ENCODE measurements around the gene AFF3. TPM values are rescaled to one million over a fixed set of nuclear protein-coding genes. Genes with fewer than 3 reads are reported as not detected.

AFF3 gene
- total and polyA plus RNA-seq, 2 of the 4 experiments (the other 2 are of a cell fraction): 12.9 to 14.3 TPM

- in situ Hi-C loops (cut with MboI; ENCODE audit: low sequenced_read_pairs): no loop called here
- no peak overlapping the region for H4K8ac ChIP-seq (ENCODE audit: low read depth in 2 of 2, low read length in 2 of 2)
- dilution Hi-C loops (cut with HindIII; ENCODE audit: low sequenced_read_pairs, unreplicated experiment): no loop called here
- no TSS peak for BruUV-seq (replicated peaks)
- no peaks in the 10 kb centered on the region for H4K20me1 ChIP-seq (ENCODE audit: insufficient read depth, low read length)
- no peak overlapping the region for H2BK20ac ChIP-seq (ENCODE audit: low read depth, low read length)
- H3K9me3 ChIP-seq (ENCODE audit: control insufficient read depth, insufficient read depth, low read length): no peaks in the 10 kb centered on the region
- DNase-seq (no peak), ATAC-seq (ENCODE audit: low read depth) (no peak)
- H2BK120ac ChIP-seq (ENCODE audit: low read depth, low read length): no peak overlapping the region
- H2BK15ac ChIP-seq (ENCODE audit: low read depth, low read length): no peak overlapping the region
- H3K9ac ChIP-seq (ENCODE audit: low read depth, low read length): no peak overlapping the region
- H3K56ac ChIP-seq (ENCODE audit: extremely low read depth, insufficient read depth, low read length): no peak overlapping the region
- TF ChIP-seq RFX5 (IDR thresholded peaks at IDR 0.05; ENCODE audit: low read depth, low read length) (no peak), RAD21 (IDR thresholded peaks at IDR 0.05; ENCODE audit: low read length) (no peak), MAFK (IDR thresholded peaks at IDR 0.05; ENCODE audit: low read depth, low read length) (no peak), ELK1 (IDR thresholded peaks at IDR 0.05; ENCODE audit: borderline replicate concordance, low read depth, low read length) (no peak), SMC3 (IDR thresholded peaks at IDR 0.05; ENCODE audit: low read depth, low read length) (no peak), CHD1 (IDR thresholded peaks at IDR 0.05; ENCODE audit: low read depth, low read length) (no peak), MXI1 (IDR thresholded peaks at IDR 0.05; ENCODE audit: borderline replicate concordance, low read depth, low read length) (no peak), NFE2L2 (IDR thresholded peaks at IDR 0.05; ENCODE audit: low read depth, low read length) (no peak), MAZ (IDR thresholded peaks at IDR 0.05; ENCODE audit: borderline replicate concordance, low read depth, low read length) (no peak), CTCF (conservative IDR thresholded peaks at IDR 0.05; ENCODE audit: low read depth, low read length) (no peak)
- TF ChIP-seq, protein P1, sequence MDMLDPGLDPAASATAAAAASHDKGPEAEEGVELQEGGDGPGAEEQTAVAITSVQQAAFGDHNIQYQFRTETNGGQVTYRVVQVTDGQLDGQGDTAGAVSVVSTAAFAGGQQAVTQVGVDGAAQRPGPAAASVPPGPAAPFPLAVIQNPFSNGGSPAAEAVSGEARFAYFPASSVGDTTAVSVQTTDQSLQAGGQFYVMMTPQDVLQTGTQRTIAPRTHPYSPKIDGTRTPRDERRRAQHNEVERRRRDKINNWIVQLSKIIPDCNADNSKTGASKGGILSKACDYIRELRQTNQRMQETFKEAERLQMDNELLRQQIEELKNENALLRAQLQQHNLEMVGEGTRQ (IDR thresholded peaks at IDR 0.05; ENCODE audit: low read depth, low read length): no peak
- peaks cover 18% of the 10 kb centered on the region for H3K36me3 ChIP-seq (ENCODE audit: control insufficient read depth, insufficient read depth, low read length)
- no CpG with 5 or more reads among the region's 3 CpGs for WGBS, 2 experiments (ENCODE audit: extremely low coverage in 2 of 2, insufficient read length in 1 of 2)
- no peak overlapping the region for H2AK5ac ChIP-seq (ENCODE audit: low read depth, low read length)
- ChIA-PET CTCF (no interaction called here), POLR2A (ENCODE audit: unreplicated experiment) (no interaction called here)
- H3K23ac ChIP-seq (ENCODE audit: low read depth, low read length): no peak overlapping the region
- no peak overlapping the region for H4K91ac ChIP-seq (ENCODE audit: insufficient read depth, low read depth, low read length)
- no peak overlapping the region for H3K4ac ChIP-seq (ENCODE audit: low read depth, low read length)
- H3K14ac ChIP-seq (replicated peaks; ENCODE audit: low read depth, low read length): no peak overlapping the region
- intact Hi-C loops (cut with micrococcal nuclease): no loop called here
- H3K27ac ChIP-seq (ENCODE audit: insufficient read depth, low read length): no peak overlapping the region
- H3K4me1 ChIP-seq (ENCODE audit: control insufficient read depth, insufficient read depth, low read length): peaks cover 5% of the 10 kb centered on the region
- no peak overlapping the region for H3K4me2 ChIP-seq (ENCODE audit: low read depth, low read length)
- H2AFZ ChIP-seq (replicated peaks; ENCODE audit: low read length, poor library complexity): no peak overlapping the region
- H3K9me1 ChIP-seq (ENCODE audit: insufficient read depth, low read length): peaks cover 6% of the 10 kb centered on the region
- no peak overlapping the region for H2BK5ac ChIP-seq (ENCODE audit: low read depth, low read length, poor library complexity, severe bottlenecking)
- no peak overlapping the region for H3K4me3 ChIP-seq (ENCODE audit: insufficient read depth, low read depth, low read length)
- no peak overlapping the region for H4K5ac ChIP-seq (ENCODE audit: low read depth, low read length)
- H3K79me1 ChIP-seq (ENCODE audit: low read depth in 1 of 2, low read length in 2 of 2): peaks cover 27 to 53% of the 10 kb centered on the region in 2 experiments
- H2AK9ac ChIP-seq (replicated peaks; ENCODE audit: low read depth, low read length, poor library complexity): no peak overlapping the region
- no peak overlapping the region for H3K18ac ChIP-seq (ENCODE audit: low read depth, low read length)
- H3K27me3 ChIP-seq (ENCODE audit: control insufficient read depth, insufficient read depth, low read length): no peaks in the 10 kb centered on the region
These were observed 66.9 kb downstream of the AFF3 start for GRCh38 chr2:100075532-100075931.

Measured in IMR-90 (cell line).